ENCODE results near the gene BCHE.
"Not testable (repeated sequence)": the region's sequence is repeated elsewhere in the genome, so short reads cannot be mapped to it uniquely, and the experiment has no call there.

Gene BCHE

DNA sequence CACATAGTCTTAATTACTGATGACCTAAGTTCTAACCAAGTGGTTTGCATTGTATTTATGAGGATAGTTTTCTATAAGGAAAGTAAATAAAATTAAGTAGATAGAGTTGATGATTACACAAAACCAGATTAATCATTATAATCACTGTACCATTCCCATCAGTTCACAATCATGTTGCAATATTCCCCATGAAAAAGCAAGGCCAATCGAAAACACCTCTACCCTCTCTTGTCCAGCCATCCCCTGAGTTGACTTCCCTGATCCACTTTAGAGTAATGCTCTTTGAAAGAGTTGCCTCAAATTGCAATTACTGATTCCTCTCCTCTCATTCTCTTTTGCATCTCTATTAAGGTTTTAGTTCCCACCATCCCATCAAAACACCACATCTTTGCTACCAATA lies 21.0 kb downstream of the BCHE start:
- no peak for DNase-seq (ENCODE audit: low read depth)

DNA sequence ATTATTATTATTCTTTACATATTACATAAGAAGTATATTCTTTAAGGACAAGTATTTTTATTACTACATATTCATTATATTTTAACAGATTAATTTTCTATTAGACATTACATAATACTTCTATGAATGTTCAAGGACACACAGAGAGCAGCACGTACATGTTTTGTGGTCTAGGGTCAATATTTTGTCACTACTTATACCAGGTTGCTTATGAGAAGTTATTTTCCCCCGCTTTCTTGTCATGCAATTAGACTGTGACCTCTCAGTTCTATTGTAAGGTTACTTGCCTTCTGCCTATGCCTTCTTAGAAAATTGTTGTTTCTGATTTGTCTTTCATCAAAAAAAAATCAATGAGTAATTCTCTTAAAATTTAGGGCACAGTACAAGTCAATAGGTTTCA lies 21.5 kb downstream of the BCHE start:
- DNase-seq (ENCODE audit: low read depth) = no peak

DNA sequence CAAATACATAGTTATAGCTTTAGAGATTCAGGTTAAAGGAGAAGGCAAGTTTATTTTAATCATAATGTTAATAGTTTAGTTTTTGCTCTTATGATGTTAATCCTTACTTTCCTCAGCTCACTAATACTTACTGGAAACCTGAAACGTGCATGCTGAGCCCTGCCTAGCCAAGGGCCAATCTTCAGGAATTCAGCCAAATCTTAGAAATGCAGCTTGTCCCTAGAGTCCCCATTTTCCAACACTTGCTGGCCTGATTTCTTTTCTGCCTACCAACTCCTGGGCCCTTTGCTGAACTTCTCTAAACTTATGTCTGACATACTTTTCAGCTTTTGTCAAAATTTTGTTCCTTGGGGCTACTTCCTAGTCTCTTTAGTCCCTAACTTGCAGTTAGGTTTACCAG lies 22.8 kb downstream of the BCHE start:
- DNase-seq (ENCODE audit: low read depth) = no peak

DNA sequence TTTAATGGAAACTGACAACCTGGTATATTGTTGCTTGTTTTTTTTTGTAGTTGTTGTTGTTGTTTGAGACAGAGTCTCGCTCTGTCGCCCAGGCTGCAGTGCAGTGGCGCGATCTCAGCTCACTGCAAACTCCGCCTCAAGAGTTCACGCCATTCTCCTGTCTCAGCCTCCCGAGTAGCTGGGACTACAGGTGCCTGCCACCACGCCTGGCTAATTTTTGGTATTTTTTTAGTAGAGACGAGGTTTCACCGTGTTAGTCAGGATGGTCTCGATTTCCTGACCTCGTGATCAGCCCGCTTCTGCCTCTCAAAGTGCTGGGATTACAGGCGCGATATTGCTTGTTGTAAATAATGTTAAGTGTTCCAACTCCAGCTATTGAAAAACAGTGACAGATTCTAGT lies 29.3 kb downstream of the BCHE start:
- DNase-seq (ENCODE audit: low read depth) = not testable (repeated sequence)

DNA sequence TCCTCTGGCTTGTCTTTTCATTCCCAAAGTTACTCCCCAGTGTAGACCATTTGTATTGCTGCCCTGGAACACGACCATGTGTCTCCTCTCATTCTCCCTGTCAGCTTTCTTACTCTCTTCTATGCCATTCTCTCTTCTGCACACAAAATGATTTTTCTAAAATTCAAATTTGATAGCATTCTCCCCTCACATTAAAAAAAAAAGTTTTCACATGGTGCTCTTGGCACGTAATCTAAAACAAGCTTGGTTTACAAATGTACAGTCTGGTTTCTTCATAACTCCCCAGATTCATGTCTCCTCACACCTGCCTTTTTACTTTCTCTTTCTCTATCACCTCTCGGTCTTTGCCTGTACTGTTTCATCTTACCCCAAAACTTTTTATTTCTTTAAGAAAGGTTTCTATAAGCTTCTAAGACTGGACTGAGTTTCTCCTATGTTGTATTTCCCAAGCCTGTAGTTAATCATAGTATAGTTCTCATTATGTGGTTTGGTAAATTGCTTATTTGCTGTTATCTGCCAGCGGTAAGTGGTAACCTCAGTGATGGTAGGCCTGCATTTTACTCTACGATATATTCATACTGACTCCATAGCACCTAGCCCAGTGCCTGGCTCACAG lies 31.2 kb downstream of the BCHE start:
- DNase-seq (ENCODE audit: low read depth) = no peak

DNA sequence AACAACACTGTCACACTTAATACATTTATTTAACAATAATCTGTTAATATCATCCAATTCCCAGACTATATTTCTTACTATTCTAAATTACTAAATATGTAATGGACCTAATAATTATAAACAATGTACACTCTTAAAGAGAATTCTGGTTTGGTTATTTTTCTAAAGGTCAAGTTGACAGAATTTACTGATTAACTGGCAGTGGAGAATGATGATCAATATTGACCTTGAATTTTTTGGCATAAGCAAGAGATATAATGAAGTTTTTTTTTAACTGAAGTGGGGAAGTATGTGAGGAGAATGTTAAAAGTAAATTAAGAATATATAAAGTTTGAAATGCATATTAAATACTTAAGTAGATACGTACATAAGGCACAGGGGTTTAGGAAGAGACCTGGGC lies 33.8 kb downstream of the BCHE start:
- DNase-seq (ENCODE audit: low read depth) = no peak

DNA sequence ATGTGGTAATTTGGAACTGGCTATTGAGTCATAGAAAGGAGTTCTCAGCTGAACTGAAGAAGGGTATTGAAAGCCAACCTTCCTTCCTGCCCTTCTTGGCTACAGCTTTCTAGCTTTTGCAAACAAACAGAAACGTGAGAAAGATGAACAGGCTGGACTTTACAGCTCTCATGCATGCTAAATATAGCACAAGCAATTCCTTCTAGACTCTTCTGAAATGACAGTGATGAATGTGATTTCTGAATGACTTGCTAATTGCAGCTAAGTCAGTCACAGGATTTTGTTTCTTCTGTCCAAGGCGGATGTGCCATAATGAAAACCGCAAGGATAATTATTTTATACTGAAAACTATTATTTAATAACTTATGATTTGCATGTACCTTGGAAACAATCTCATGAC lies 36.3 kb downstream of the BCHE start:
- DNase-seq (ENCODE audit: low read depth) = no peak

DNA sequence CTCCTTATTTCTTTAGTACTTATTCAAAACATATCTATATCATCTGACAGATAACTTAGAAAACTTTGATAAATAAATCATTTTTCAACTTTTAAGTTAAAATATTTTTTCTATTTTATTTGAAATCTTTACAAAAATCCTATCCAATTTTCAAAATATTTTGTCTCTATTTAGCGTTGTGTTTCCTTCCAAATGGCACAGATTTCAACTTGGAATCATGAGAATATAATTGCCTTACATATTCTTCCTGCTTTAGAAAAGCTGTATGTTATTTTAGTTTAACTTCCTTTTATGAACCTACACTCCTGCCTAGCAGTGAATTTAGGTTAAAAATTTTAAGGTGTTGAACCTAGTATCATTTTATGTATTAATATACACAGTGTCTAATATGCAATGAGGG lies 38.2 kb downstream of the BCHE start:
- DNase-seq (ENCODE audit: low read depth) = no peak

DNA sequence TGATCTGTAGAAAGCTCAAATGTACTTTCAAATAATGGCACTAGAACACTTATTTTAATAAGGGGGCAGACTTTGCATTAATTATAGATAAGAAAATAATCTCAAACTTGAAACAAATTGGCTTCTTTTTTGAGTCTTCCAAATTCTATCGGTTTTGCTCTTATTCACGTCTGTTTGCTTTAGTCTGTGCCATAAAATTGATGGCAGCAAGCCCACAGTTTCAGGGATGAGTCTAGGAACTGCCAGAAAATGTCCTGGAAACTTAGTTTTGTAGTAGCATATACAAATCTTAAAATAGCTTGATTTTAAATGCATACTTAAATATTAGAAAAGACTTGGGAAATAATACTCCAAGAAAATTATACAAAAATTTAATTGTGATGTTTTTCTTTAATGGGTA lies 39.7 kb downstream of the BCHE start:
- DNase-seq (ENCODE audit: low read depth) = no peak

DNA sequence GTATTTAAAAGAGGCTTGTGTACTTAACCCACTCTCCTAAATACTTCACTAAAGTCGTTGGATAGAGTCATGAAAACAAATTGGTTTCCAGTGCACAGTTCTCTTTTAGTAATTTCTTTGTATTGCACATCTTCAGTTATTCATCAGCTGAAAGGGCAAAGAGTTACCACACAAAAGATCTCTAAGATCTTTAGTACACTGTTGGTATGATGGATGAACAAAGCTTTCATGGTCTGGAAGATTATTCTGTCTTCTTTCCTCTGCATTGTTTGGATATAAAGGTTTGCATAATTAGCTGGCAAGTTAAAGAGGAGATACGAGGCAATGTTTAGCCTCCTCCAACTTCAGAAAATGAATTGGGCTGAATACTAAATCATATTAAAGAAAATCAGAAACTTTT lies 40.5 kb downstream of the BCHE start:
- DNase-seq (ENCODE audit: low read depth) = no peak

DNA sequence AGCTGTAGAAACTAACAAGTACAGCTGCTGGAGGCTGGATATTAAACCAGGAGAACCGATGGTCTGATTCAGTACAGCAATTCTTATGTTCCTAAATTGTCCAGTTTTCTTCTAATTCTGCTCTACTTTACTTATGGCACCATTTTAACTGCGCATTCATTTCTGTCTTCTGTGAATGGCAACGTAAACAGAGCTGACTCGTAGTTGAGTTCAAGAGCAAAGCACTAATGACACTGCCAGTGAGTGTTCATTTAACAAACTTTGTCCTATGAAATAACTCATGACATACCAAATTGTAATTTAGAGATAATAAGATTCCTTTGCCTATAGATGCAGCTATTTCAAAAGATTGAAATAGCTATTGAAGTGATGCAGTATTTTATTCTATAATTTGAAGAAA lies 48.7 kb downstream of the BCHE start:
- DNase-seq (ENCODE audit: low read depth) = no peak

DNA sequence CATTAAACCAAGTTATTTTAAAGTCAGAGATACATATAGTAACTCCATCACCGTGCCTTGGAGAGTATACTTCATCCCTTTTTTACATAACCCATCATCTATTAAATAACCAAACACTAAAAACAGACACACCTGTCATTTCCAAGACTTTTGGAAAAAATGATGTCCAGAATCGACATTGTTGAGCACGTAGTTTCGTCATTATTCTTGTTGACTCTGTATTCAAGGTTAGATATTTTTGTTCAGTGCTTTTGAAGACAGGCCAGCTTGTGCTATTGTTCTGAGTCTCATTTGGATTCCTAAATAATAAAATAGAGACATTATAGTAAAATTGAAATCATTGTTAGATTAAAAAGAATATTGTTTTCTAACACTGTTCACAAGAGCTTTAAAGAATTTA lies 51.2 kb downstream of the BCHE start:
- DNase-seq (ENCODE audit: low read depth) = no peak

DNA sequence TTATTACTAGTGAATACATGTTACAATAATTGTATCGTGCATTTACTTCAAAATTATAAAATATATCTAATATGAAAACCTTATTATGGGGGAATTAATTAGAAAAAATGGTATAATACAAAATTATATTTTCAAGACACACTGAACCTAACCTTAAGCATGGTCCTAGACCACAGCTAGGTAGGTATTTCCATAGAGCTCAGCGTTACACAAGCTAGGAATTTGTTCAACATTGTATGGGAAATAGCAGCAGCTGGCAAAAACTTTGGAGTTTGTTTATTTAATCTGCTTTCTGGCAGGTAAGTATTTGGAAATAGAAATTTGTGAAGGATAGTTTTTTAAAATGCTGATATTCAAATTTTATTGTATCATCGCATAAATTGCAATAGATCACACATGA lies 52.9 kb downstream of the BCHE start:
- no peak for DNase-seq (ENCODE audit: low read depth)

DNA sequence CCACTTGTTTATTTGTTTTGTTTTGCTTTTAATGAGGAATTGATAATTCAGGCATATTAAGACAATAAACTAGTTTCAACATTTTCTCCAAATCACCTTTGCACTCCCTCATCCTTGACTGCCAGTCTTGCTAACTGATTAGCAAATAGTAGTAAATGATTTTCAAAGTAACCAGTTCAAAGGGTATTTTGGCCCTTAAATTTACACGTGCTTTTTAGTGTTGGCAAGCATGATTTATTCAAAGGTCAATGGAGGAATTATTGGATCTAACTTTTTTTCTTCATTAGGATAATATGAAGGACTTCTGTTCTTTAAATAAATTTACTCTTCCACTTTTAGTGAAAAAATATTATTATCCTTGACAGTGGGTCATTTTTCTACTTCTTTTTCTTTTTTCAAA lies 53.8 kb downstream of the BCHE start:
- DNase-seq (ENCODE audit: low read depth) = no peak

DNA sequence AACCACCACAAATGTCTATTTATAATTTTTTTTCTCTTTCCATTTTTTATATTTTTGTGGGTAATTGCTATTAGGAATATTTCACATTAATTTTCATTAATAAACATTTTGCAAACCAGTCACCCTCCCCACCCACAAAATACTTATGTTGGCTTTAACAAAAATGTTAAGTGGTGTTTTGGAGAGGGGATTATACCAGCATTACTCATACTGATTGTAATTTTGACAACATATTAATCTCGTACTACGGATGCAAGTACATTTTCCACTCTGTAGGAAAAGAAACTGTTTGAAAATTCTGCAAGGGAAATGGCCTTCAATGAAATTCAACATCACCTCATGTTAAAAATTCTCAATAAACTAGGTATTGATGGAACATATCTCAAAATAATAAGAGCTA lies 58.3 kb downstream of the BCHE start:
- DNase-seq (ENCODE audit: low read depth) = no peak

DNA sequence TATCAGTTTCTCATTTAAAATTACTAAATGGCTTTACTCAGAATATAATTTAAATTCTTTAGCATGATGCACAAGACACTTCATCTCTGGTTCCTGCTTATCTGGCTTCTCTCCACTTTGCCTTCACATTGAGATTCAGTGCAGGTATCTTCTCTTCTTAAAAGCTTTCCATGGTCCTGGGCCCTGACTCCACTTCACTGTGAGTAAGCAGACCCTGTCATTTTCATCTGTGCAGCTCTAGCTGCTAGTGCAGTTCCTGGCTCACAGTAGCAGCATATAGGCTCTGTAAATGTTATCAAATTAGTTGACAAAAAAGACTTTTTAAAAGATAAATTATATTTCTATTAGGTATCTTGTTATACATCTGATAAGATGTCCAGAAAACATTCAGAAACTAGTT lies 58.8 kb downstream of the BCHE start:
- DNase-seq (ENCODE audit: low read depth) = no peak

DNA sequence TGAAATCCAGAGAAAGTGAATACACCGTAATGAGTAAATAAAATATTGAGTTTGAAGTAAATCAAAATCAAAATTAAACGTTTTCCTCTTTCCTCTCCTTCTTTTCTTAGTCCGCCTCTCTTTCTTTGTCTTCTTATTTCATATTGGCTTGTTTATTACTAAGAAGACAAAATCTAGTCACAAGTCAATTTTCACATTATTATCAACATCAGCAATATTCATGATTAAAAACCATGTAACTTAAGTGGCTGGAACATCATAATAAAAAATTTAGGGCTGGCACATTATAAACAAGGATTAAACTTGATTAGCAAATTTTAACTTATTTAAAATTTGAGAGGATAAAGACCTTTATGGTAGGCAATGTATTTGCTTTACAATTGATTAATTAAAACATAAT lies 61.4 kb downstream of the BCHE start:
- no peak for DNase-seq (ENCODE audit: low read depth)

DNA sequence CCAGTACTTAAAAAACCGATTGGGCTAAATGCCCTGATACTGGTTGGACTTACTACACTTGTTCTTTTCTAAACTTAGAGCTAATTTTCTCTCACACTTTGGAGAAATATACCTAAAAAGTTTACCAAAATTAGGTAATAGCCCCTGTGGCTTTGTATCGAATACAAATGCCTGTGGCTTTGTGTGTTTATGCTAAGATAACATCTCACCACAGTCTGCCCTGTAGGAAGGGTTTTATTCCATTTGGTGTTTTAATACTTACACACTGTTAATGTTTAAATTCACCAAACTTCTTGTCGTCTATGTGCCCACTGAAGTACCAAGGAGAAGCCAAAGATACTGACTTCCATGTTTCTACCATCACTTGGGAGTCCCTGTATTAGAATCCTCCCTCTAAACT lies 66.4 kb downstream of the BCHE start:
- peak; percentile 8 for DNase-seq (ENCODE audit: low read depth)

DNA sequence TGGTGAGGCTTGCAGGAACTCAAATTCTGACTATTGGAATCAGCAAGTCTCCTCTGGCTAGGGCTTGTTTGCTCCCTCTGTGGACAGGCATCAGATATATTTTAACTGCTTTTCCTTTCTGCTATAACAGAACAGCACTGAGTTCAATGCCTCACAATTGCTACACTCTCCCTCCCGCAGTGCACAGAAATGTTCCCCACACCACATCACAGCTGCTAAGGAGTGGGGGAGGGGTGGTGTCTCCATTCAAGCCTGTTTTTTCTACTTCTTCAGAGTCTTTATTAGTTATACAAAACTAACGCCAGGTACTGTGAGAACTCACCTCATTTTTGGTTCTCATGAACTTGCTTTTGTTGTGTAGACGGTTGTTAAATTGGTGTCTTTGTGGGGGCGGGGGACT lies 68.5 kb downstream of the BCHE start:
- DNase-seq (ENCODE audit: low read depth) = no peak

DNA sequence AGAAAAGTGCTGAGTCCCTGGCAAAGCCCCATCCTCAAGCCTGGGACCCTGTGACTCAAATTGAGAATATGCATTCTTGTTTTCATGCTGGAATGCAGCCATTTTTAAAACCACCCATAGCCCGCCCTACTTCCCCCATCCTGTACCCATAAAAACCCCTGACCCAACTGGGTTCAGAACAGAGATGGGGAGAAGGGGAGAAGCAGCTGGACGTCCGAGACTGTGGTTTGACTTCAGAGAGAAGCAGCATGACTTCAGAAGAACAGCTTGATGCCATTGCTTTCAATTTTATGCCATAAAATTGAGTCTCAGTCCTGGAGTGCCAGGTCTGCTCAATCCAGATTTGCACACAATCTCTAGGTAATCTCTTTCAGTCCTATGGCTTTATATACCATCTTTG lies 78.2 kb downstream of the BCHE start:
- no peak for DNase-seq (ENCODE audit: low read depth)

DNA sequence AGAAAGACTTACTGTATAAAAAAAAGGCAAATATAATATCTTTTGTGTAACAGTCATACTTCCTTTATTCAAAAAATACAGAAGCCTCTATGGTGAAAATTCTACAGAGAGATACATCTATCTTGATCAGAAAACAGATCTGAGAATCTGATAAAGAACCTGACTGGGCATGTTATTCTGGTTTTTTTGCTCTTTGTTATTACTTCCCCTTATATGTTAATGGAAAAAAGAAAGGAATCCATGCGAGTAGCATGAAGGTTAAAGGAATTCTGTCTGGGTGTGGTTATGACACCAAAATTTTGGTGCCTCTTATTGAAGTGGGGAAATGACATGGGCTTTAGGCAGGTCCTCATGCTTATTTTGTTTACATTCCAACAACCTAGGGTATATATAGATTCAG lies 81.7 kb downstream of the BCHE start:
- no peak for DNase-seq (ENCODE audit: low read depth)

DNA sequence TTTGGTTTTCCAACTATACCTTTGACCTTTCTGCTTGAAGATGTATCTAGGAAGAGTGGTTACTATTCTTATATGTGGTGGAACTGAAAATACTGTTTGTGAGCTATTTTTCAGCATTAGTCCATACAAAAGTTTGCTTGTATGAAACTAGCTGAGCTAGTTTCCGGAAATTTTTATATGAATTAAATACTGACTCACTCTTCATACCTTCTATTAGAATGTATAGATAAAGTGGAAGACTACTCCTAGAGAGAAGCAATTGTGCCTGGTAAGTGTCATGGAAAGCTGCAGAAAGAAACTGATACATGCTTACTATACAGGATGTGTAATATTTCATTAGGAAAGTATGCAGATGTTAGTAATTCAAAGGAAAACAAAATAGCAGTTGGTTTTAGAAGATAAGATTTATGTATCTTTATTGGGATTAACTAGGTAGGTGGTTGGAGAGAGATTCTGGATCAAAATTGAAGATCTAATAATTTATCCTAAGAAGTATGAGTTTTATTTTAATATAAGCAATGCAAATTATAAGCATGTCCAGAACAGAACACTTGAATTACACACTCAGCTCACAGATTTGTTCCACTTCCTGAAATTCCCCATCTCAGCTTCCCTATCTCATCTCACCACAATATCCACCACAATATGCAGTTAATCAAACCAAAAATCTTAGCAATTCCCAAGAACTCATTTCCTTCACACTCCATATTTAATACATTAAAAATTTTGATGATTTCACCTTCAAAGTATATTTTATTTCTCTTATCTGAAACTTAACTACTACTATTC lies 82.8 kb downstream of the BCHE start:
- no peak for DNase-seq (ENCODE audit: low read depth)

DNA sequence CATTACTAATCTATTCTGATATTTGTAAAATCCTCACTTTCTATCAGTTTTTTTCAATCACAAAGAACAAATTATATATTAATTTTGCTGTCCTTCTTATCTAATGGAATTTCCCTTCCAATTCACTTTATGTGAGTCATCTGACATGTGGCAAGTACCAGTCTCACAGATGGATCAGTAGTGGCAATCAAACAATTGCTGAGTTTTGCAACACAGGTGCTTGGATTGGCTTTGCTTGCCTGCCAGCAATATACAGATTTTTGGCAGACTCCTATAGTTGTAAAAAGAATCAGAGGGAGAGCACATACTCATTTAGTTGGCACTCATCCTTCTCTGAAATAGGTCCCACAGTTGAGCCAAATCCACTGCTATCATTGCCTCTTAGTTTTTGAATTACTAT lies 83.7 kb downstream of the BCHE start:
- peak; percentile 3 for DNase-seq (ENCODE audit: low read depth)

DNA sequence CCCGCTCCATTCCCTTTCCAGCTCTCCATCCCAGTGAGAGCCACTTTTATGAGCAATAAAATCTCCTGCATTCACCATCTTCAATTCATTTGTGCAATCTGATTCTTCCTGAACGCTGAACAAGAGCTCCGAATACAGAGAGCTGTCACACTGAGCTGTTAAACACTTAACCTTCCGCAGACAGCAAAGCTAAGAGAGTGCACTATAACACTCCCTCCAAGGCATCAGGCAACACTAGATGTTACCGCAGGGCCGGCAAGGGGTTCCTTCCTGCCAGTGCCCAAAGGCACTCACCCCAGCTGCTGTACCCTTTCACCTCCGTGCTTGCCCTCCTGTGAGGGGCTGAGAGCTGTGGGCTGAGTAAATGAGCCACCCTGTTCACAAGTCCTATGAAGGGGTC lies 85.6 kb downstream of the BCHE start:
- DNase-seq (ENCODE audit: low read depth) = no peak
